Measurements from ENCODE around the gene SAMD11.

DNA sequence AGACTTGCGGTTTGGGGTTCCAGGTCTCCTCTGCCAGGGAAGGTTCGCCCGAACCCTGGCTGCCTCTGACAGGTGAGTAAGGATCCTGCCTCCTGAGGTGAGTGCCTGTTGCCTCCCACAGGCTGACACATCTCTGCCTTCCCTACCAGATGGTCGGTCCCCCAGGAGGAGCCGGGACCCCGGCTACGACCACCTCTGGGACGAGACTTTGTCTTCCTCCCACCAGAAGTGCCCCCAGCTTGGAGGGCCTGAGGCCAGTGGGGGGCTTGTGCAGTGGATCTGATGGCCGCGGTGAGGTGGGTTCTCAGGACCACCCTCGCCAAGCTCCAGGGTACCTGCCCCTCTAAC lies 50.5 kb downstream of the SAMD11 start:
- no peak for TF ChIP-seq POLR2A (IDR thresholded peaks at IDR 0.05)
- TF ChIP-seq, protein P1, sequence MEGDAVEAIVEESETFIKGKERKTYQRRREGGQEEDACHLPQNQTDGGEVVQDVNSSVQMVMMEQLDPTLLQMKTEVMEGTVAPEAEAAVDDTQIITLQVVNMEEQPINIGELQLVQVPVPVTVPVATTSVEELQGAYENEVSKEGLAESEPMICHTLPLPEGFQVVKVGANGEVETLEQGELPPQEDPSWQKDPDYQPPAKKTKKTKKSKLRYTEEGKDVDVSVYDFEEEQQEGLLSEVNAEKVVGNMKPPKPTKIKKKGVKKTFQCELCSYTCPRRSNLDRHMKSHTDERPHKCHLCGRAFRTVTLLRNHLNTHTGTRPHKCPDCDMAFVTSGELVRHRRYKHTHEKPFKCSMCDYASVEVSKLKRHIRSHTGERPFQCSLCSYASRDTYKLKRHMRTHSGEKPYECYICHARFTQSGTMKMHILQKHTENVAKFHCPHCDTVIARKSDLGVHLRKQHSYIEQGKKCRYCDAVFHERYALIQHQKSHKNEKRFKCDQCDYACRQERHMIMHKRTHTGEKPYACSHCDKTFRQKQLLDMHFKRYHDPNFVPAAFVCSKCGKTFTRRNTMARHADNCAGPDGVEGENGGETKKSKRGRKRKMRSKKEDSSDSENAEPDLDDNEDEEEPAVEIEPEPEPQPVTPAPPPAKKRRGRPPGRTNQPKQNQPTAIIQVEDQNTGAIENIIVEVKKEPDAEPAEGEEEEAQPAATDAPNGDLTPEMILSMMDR (IDR thresholded peaks at IDR 0.05): no peak
